GM12864 (cell line): ENCODE measurements around the gene HOXD8.

Source experiments
- DNase-seq: peaks from one replicate; pipeline ENCODE4 v3.0.0-alpha.2; 2011; ENCODE audit warnings: low read depth
- H3K4me3 ChIP-seq: 2 replicates; pipeline ENCODE4 v1.5.1; 2011; ENCODE audit warnings: mild to moderate bottlenecking, low read depth, low read length, control low read depth
- CTCF ChIP-seq: IDR thresholded peaks from 2 replicates; pipeline ENCODE4 v1.5.1; 2011; ENCODE audit warnings: low read depth, mild to moderate bottlenecking, moderate library complexity, low read length, control low read depth, inconsistent platforms; ENCODE audit errors: missing control alignments

The HOXD8 gene

GRCh38 chr2:176174824-176175708 lies 45.6 kb downstream of the HOXD8 start:
- TF ChIP-seq CTCF = no peak
- H3K4me3 ChIP-seq = no peak overlapping the region
- peak; percentile 7 for DNase-seq

GRCh38 chr2:176175709-176176607 lies 46.5 kb downstream of the HOXD8 start:
- no peak overlapping the region for H3K4me3 ChIP-seq
- no peak for TF ChIP-seq CTCF
- no peak for DNase-seq

- DNase-seq = no peak
- no peak for TF ChIP-seq CTCF
- no peak overlapping the region for H3K4me3 ChIP-seq
These were observed 48.1 kb downstream of the HOXD8 start for GRCh38 chr2:176177580-176178037.

GRCh38 chr2:176178038-176178756 lies 48.7 kb downstream of the HOXD8 start:
- peak overlapping the region; percentile 37 for H3K4me3 ChIP-seq
- TF ChIP-seq CTCF = no peak
- no peak for DNase-seq

- no peak for DNase-seq
- H3K4me3 ChIP-seq = no peak overlapping the region
- TF ChIP-seq CTCF = no peak
These were observed 49.3 kb downstream of the HOXD8 start for GRCh38 chr2:176178757-176179295.

GRCh38 chr2:176181551-176181950 lies 52.0 kb downstream of the HOXD8 start:
- TF ChIP-seq CTCF = no peak
- no peak overlapping the region for H3K4me3 ChIP-seq
- DNase-seq = no peak
